ENCODE measurements around the gene NT5C.
A peak's percentile ranks its signal among the peaks of the same experiment; 100 is the strongest.
"Not testable (repeated sequence)": the region's sequence is repeated elsewhere in the genome, so short reads cannot be mapped to it uniquely, and the experiment has no call there.

Gene NT5C

DNA sequence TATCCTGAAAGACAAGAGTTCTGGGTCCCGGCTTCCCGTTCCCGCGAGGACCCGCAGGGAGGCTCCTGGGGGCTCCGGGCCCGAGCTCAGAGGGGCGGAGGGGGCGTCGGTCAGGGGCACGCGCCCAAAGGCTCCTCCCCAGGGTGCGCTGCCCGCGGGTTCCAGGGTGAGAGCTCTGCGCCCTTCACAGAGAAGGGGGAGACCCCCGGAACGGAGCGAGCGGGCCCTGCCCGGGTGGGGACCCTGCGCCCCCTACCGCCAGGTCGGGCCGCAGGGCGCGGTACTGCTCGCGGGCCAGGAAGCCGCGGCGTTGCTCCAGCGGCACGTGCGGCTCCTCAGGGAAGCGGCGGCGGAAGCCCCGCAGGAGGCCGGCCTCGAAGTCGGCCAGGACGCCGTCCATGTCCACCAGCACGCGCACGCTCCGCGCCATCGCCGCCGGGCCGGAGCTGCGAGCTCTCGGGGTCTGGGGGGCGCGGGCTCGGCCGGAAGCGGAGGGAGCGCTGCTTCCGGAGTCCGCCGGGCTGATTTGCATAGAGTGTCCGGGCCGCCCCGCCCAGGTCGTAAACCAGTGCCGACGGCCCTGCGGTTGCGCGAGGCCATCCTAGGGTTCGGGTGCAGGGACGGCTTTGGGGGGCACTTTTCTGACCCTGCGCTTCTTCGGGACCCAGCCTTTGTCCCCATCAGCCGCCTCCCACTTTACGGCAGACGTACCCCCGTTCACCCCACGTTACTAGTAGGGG lies at the start of gene NT5C:
Gene NT5C, minus strand, starts transcription at position 465 of the 740 bp plus-strand sequence. Its CDS starts 35 bp downstream, at position 430.
- peak; percentile 53 for DNase-seq (ENCODE audit: low spot score)

DNA sequence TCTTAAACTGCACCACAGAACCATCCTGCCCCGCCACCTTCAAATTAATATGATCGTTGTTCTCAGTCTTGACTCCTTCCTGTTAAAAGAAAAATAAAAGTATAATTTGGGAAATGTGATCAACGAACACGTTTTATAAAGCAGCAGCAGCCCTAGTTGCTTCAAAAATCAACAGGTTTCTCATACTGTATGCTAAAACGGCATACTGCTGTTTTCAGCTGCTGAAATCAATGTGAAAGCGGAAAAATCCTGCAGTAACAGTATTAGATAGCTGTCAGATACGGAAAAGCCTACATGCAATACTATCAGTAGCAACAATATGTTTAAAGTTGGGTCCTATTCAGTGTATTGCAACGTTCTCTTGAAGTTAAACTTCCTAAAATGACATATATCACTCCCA lies 49.6 kb upstream of the NT5C start:
- DNase-seq (ENCODE audit: low spot score) = no peak

DNA sequence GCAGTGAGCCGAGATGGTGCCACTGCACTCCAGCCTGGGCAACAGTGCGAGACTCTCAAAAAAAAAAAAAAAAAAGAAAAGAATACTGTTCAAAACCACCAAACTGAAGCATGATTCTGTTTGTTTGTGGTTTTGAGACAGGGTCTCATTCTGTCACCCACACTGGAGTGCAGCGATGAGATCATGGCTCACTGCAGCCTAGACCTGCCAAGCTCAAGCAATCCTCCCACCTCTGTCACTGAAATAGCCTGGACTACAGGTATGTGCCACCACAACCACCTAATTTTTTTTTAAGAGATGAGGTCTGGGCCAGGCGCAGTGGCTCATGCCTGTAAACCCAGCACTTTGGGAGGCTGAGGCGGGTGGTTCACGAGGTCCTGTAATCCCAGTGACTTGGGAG lies 46.9 kb upstream of the NT5C start:
- no peak for DNase-seq (ENCODE audit: low spot score)

DNA sequence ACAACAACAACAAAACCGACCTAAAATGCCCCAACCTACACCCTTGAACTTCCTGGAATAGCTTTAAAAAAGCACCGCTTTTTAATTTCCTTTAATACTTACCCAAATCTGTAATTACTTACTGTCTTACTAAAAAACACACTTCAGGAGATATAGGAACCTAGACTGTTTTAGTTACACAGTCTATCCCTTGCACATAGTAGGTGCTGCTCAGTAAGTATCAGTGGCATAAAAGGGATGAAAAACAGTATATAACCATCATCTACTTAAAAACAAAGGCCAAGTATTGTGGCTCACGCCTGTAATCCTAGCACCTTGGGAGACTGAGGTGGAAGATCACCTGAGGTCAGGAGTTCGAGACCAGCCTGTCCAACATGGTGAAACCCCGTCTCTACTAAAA lies 45.1 kb upstream of the NT5C start:
- DNase-seq (ENCODE audit: low spot score) = no peak

DNA sequence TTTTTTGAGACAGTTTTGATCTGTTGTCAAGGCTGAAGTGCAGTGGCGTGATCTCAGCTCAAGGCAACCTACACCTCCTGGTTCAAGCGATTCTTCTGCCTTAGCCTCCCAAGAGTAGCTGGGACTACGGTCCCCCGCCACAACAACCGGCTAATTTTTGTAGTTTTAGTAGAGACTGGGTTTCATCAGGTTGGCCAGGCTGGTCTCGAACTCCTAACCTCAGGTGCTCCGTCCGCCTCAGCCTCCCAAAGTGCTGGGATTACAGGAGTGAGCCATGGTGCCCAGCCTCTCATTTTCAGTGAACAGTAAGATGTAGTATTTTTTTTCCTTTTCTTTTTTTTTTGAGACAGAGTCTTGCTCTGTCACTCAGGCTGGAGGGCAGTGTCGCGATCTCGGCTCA lies 43.5 kb upstream of the NT5C start:
- DNase-seq (ENCODE audit: low spot score) = no peak

DNA sequence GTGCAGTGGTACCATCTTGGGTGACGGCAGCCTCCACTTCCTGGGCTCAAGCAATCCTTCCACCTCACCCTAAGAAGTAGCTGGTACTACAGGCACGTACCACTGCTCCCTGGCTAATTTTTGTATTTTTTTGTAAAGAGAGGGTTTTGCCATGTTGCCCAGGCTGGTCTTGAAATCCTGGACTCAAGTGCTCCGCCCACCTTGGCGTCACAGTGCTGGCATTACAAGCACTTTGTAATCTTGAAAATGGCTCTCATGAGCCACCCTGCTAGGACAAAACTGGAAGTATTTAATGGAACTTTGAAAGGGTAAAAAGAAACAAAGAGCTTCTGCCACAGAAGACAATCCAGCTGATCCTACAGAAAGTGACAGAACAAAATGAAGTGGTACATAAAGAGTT lies 42.0 kb upstream of the NT5C start:
- DNase-seq (ENCODE audit: low spot score) = no peak

DNA sequence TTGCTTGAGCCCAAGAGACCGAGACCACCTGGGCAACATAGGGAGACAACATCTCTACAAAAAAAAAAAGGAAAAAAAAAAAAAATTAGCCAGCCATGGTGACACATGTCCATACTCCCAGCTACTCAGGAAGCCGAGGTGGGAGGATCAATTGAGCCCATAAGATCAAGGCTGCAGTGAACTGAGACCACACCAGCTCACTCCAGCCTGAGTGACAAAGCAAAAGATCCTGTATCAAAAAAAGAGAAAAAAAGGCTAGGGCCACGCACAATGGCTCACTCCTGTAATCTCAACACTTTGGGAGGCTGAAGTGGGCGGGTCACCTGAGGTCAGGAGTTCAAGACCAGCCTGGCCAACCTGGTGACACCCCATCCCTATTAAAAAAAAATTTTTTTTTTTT lies 37.5 kb upstream of the NT5C start:
- no peak for DNase-seq (ENCODE audit: low spot score)

DNA sequence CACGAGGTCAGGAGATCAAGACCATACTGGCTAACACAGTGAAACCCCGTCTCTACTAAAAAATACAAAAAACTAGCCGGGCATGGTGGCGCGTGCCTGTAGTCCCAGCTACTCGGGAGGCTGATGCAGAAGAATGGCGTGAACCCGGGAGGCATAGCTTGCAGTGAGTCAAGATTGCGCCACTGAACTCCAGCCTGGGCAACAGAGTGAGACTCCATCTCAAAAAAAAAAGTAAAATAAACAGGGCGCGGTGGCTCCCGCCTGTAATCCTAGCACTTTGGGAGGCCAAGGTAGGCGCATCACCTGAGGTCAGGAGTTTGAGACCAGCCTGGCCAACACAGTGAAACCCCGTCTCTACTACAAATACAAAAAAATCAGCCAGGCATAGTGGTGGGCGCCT lies 33.1 kb upstream of the NT5C start:
- DNase-seq (ENCODE audit: low spot score) = not testable (repeated sequence)

DNA sequence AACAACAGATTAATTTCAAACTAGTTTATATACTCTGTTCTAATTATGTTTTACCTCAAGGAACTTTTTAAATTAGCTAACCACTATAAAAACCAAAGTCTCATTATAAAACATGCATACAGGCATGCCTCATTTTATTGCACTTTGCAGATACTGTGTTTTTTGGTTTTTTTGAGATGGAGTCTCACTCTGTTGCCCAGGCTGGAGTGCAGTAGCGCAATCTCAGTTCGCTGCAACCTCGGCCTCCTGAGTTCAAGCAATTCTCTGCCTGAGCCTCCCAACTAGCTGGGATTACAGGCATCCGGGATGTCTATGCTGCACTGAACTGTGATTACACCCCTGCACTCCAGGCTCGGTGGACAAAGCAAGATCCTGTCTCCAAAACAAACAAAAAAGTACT lies 31.5 kb upstream of the NT5C start:
- no peak for DNase-seq (ENCODE audit: low spot score)

DNA sequence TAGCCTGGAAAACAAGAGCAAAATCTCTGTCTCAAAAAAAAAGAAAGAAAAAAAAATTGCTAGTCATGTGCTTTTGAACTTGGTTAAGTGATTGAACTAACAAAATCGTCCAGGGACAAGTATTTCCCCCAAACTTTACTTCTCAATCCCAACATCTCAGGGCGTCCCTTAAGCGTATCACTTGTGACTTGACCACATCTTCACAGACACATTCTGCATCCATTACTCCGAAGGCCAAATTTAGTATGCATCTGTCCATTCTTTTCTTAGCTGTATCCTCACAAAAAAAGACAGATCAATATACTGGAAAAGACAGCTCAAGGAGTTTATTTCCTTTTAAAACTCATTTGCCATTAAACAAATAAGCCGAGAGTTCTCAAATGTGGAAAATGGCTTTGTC lies 28.7 kb upstream of the NT5C start:
- no peak for DNase-seq (ENCODE audit: low spot score)

DNA sequence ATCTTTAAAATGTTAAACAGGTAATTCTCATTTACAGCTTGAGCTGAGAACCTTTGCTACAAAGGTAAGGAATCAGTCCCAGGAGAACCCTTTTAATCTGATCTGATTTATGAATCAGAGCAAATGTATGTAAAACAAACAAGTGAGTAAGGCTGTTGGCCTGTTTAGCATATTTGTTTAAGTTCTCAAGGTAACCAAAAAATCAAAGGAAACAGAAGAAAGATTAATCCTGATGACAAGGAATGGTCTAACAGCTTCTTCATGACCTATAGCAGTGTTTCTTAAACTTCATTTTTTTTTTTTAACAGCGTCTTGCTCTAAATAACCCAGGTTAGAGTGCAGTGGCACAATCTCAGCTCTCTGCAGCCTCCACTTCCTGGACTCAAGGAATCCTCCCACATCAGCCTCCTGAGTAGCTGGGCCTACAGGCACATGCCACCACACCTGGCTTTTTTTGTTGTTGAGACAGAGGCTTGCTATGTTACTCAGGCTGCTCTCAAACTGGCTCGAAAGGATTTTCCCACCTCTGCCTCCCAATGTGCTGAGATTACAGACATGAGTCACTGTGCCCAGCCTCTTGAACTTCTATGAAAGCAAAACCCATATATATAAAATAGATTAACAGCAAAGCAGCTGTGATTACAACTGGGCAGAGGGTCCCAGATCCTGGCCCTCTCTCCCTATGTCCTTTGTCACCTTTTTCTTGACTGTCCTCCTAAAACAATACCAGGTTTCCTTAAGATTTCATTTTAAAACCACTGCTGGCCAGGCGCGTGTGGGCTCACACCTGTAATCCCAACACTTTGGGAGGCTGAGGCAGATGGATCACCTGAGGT lies 27.9 kb upstream of the NT5C start:
- no peak for DNase-seq (ENCODE audit: low spot score)

DNA sequence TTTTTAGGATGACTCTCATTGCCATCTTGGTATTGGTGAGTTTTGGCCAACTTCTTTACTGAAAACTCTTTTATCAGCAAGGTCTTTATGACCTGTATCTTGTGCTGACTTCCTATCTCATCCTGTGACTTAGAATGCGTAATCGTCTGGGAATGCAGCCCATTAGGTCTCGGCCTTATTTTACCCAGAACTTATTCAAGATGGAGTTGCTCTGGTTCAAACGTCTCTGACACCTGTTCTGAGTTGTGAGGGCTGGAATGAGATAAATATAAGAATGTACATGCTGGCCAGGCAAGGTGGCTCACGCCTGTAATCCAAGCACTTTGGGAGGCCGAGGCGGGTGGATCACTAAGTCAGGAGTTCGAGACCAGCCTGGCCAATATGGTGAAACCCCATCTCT lies 26.9 kb upstream of the NT5C start:
- DNase-seq (ENCODE audit: low spot score) = not testable (repeated sequence)

DNA sequence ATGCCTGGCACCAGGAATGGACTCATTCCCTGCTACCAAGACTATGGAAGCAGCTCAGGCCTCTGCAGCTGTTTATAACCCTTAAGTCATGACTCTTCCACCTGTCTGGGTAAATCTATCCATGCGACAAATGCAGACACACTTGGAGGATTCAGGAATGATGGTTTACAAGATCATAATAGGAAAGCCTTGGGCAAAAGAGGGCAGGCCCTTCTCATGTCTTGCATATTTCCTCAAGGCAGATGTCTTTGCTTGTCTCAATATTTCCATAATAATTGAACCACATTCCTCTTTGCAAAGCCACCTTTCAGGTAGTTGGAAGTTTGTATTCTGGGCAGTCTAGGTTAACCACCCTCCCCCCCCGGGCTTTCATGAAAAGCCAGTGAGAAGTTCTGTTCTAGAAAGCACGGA lies 23.7 kb upstream of the NT5C start:
- no peak for DNase-seq (ENCODE audit: low spot score)

DNA sequence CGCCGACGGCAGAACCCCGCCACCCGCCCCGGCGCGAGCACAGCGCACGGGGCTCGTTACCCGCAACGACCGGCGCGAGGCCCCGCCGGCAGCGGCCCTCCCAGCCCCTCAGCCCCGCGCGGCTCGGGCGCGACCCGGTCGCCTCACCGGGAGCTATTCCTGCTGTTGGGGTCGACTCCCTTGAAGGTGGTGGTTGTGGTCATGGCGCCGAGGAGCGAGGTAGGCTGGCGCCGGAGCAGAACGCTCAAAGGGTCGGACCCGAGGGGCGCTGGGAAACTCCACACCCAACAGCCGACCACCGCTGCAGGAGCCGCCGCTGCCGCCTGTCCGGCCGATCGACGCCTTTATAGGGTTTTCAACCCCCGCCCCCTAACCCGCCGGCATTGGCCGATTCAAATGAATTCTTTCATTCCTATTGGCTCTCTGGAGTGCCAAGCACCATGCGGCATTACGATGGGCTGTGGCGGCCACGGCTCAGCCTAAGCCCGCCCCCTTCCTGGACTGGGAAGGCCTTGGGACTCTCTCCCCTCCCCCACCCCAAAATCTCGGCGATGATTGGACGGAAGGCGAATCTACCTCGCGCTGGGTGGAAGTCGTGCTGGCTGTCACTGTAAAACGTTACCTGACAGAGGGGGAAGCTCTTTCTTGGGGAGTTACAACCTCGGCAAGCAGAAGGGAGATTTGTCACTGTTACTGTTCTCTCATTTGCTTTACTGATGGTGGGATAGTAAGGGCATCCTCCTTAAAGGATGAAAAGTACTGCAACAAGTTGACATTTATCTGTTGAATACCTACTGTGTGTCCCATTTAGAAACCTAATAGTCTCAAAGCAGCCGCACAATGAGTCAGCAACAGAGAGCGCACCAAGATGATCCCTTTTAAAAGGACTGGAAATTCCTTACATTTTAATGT lies 22.9 kb upstream of the NT5C start, which contains the start of gene JPT1:
Gene JPT1, minus strand, starts transcription at position 318 of the 912 bp plus-strand sequence. Its CDS starts 115 bp downstream, at position 203.
- peak; percentile 99 for DNase-seq (ENCODE audit: low spot score)

DNA sequence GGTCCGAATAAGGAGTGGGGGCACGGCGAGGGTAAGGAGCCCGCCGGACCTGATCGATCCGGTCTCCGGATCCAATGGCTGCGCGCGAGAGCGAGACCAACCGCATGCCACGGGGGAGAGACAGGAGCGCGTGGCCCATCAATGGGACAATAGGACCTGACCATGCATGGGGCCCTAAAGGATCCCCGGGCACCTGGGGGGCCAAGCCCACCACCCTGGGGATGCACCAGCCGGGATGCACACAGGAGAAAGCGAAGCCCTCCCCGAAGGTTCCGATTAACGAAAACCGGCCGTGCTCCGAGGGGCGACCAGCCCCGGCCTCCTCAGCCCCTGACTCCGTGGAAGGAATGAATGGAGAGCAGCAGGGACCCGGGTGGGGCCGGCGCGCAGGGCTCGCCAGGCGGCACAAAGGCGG lies 22.2 kb upstream of the NT5C start:
- DNase-seq (ENCODE audit: low spot score) = no peak

DNA sequence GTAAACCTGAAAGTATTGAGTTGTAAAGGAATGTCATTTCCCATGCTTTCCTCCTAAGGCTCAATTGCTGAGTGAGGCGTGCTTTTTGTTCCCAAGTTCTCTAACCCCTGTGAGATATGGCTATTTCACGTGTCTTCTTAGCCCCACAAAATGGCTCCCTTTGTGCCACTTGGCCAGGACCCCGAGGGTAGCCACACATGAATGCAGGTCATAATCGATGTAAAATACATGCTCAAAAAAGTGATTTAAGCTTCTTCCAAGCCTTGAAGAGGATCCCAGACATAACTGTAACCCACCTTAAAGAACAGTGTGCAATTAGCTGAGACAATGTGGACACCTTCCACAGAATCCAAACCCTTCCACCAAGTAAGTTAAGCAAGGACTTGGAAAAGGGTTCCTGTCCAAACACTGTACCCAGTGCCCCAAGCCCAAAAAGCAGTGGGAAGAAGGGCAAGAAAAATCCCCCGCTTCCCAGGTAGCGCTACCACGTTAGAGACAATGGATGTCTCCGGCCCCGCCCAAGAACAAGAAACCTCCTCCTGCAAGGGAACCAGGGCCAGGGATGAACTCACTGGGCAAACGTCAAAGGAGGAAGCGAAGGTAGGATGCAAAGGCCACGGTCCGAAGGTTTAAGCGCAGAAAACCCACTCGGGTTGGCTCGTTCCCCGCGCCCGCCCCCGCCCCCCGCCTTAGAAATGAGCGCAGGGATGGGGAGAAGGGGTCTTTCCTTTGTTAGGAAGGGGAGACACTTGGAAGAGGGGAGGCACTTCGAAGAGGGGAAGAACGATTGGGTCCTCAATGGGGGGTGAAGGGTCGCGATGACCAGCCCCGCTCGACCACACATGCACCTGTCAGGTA lies 21.6 kb upstream of the NT5C start:
- DNase-seq (ENCODE audit: low spot score) = no peak

DNA sequence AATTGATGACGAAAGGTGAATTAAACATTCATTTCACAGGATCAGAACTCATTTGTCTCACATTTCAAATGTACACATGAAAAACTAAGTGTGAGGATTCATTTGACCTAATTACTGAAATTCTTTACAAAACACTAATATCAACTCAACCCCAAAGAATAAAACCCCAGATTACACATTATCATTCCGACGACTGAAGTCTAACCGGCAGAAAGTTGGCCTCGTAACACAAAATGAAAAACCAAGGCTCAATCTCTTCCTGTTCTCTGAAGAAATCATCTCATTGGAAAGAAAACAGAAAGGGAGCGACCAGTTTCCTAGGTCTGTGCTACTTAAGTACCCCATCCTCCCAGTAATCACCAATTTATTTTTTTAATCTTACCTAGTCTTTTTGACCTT lies 21.0 kb upstream of the NT5C start:
- no peak for DNase-seq (ENCODE audit: low spot score)

DNA sequence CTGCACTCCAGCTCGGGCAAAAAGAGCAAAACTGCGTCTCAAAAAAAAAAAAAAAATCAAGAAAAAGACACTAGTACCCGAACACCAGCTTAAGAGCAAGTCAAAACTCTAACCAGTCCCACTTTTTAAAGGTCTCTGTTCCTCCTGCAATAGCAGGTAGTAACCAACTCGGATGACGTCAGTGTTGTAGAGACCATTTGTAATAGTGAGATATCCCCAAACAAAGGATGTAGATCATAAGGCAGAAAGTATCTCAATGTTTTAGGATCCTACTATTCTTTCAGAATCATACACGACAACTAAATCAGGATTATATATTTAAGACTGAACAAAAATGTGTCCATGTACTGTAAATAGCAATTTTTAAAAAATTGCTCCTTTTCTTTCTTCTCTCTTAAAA lies 20.4 kb upstream of the NT5C start:
- DNase-seq (ENCODE audit: low spot score) = no peak

DNA sequence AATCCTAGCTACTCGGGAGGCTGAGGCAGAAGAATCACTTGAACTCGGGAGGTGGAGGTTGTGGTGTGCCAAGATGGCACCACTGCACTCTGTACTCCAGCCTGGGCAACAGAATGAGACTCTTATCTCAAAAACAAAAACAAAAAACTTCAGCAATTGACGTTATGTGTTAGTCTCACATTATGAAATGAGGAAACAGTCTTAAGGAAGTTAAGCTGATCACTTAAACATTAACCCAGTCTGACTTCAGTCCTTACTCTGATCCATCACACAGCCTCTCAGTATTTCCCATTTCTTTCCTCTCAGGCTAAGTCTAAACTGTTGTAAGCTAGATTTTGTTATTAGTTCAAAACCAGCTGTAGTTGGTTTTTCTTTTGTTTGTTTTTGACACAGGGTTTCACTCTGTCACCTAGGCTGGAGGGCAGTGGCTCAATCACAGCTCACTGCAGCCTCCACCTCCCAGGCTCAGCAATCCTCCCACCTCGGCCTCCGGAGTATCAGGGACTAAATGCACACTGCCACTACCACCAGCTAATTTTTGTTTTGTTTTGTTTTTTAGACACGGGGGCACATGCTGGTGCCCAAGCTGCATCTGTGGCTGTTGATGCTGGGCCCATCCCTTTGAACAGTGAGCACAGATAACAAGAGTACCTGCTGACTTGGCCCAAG lies 16.5 kb upstream of the NT5C start:
- no peak for DNase-seq (ENCODE audit: low spot score)

DNA sequence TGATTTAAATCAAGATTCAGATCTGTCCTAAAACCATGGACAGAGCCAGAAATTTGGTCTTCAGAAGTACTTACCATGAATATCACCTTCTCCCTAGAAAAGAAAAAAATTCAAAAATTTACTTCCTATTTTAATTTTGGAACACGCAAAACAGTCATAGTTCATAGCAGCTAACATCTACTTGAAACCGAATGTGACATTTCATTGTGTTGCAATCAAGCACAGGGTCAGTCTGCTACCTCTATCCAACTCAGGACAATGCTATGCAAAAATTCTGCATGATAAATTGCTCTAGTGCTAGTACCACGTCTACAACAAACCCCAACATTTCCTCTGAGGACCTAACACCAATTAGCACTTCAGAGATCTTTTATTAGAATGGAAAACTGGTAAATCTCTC lies 15.1 kb upstream of the NT5C start:
- no peak for DNase-seq (ENCODE audit: low spot score)
